Fibroblast of lung (primary cell): ENCODE data around the gene KRTAP23-1. TPM values are rescaled to one million over a fixed set of nuclear protein-coding genes. Genes with fewer than 3 reads are reported as not detected.

Experiments used
- DNase-seq, 2 donors: peaks; one replicate each; pipeline versions ENCODE4 v3.0.0 to v3.0.0-alpha.2; 2010; ENCODE audit warnings: low read depth in 2 of 2
- H2AFZ ChIP-seq: 2 replicates; pipeline ENCODE4 v1.5.1; 2012; ENCODE audit warnings: low read length, control low read depth, inconsistent platforms
- H3K27ac ChIP-seq: 2 replicates; pipeline ENCODE4 v1.5.1; 2011; ENCODE audit warnings: low read length, control low read depth; ENCODE audit not compliant: insufficient read depth
- H3K27me3 ChIP-seq: 2 replicates; pipeline ENCODE4 v1.5.1; 2011; ENCODE audit warnings: mild to moderate bottlenecking, low read length; ENCODE audit not compliant: control insufficient read depth, insufficient read depth
- H3K36me3 ChIP-seq: 2 replicates; pipeline ENCODE4 v1.5.1; 2011; ENCODE audit warnings: low read length; ENCODE audit not compliant: control insufficient read depth, insufficient read depth
- H3K4me1 ChIP-seq: 2 replicates; pipeline ENCODE4 v1.5.1; 2011; ENCODE audit warnings: low read length; ENCODE audit not compliant: control insufficient read depth, insufficient read depth; ENCODE audit errors: extremely low read depth
- H3K4me2 ChIP-seq: 2 replicates; pipeline ENCODE4 v1.5.1; 2011; ENCODE audit warnings: low read length, control low read depth; ENCODE audit not compliant: insufficient read depth; ENCODE audit errors: extremely low read depth
- H3K4me3 ChIP-seq, 4 experiments: fragments of 200-600 bp in 1 of 4; sonication (generic) in 1 of 4; replicated peaks in 1 of 4; 2 replicates each; pipeline ENCODE4 v1.5.1; 2011 to 2016; ENCODE audit warnings: low read length in 4 of 4, low read depth in 3 of 4, mild to moderate bottlenecking in 3 of 4, control low read depth in 2 of 4, inconsistent platforms in 1 of 4, mixed read lengths in 1 of 4; ENCODE audit not compliant: insufficient read depth in 1 of 4; ENCODE audit errors: control extremely low read depth in 1 of 4
- H3K79me2 ChIP-seq: 2 replicates; pipeline ENCODE4 v1.5.1; 2012; ENCODE audit warnings: mild to moderate bottlenecking, low read length, inconsistent platforms; ENCODE audit not compliant: control insufficient read depth, insufficient read depth
- H3K9ac ChIP-seq: 2 replicates; pipeline ENCODE4 v1.5.1; 2011; ENCODE audit warnings: mild to moderate bottlenecking, low read length, control low read depth; ENCODE audit not compliant: insufficient read depth
- H3K9me3 ChIP-seq: 2 replicates; pipeline ENCODE4 v1.5.1; 2012; ENCODE audit warnings: low read depth, low read length; ENCODE audit not compliant: control insufficient read depth, insufficient read depth
- H4K20me1 ChIP-seq: 2 replicates; pipeline ENCODE4 v1.5.1; 2011; ENCODE audit warnings: low read length; ENCODE audit not compliant: control insufficient read depth, insufficient read depth; ENCODE audit errors: extremely low read depth
- EZH2 ChIP-seq: IDR thresholded peaks from 2 replicates; pipeline ENCODE4 v1.5.1; 2012; ENCODE audit warnings: low read length, control low read depth, mild to moderate bottlenecking; ENCODE audit errors: missing control alignments
- polyA plus RNA-seq, 2 donors: library from polyadenylated mRNA; depleted of rRNA in 1 of 2; stranded (reverse) in 1 of 2; unstranded in 1 of 2; fragments of >200 nt; gene quantifications; 2 replicates each; pipeline ENCODE4 v1.2.1, GENCODE V29; 2011 to 2012; ENCODE audit warnings: missing spikeins in 1 of 2
- total RNA-seq: library from RNA; depleted of rRNA; stranded (reverse); fragments of >200 nt; gene quantifications from 2 replicates; pipeline ENCODE4 v1.2.1, GENCODE V29; 2014
- TF ChIP-seq, protein P1 (sequence below), 2 donors: IDR thresholded peaks in 1 of 2; conservative IDR thresholded peaks in 1 of 2; 1 replicate in 1 of 2; 2 replicates in 1 of 2; pipeline ENCODE4 v1.5.1; 2011 to 2012; ENCODE audit warnings: low read length in 2 of 2, control low read depth in 1 of 2, inconsistent platforms in 1 of 2, low read depth in 1 of 2, mild to moderate bottlenecking in 1 of 2

Gene KRTAP23-1
- total and polyA plus RNA-seq, 2 donors (not counting 1 experiment from before 2014, with no cell fraction given), result not detected

DNA sequence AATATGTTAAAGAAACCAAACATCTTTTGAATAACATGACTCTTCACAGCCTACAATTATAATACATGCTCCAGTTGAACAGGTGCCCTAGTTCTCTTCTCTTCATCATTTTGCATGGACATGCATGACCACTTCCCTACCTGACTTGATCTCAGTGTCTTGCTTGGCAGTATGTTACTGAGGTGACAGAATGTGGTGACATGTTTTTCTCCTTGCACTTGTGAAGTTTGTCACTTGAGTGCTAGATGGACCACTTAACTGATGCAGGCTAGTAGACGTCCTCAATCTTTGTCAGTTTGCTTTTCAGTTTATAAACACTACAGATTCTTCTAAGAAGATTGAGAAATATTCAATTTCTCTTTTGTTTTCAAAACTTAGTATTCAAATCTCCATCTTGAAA is 33.8 kb upstream of the KRTAP23-1 start:
- DNase-seq, result no peak
- no peak overlapping the region for H3K9ac ChIP-seq
- H4K20me1 ChIP-seq, result no peaks in the 10 kb centered on the region
- H3K27ac ChIP-seq, result no peak overlapping the region
- H2AFZ ChIP-seq, result no peak overlapping the region
- no peaks in the 10 kb centered on the region for H3K4me1 ChIP-seq
- no peaks in the 10 kb centered on the region for H3K79me2 ChIP-seq
- no peak for TF ChIP-seq EZH2
- TF ChIP-seq, protein P1, sequence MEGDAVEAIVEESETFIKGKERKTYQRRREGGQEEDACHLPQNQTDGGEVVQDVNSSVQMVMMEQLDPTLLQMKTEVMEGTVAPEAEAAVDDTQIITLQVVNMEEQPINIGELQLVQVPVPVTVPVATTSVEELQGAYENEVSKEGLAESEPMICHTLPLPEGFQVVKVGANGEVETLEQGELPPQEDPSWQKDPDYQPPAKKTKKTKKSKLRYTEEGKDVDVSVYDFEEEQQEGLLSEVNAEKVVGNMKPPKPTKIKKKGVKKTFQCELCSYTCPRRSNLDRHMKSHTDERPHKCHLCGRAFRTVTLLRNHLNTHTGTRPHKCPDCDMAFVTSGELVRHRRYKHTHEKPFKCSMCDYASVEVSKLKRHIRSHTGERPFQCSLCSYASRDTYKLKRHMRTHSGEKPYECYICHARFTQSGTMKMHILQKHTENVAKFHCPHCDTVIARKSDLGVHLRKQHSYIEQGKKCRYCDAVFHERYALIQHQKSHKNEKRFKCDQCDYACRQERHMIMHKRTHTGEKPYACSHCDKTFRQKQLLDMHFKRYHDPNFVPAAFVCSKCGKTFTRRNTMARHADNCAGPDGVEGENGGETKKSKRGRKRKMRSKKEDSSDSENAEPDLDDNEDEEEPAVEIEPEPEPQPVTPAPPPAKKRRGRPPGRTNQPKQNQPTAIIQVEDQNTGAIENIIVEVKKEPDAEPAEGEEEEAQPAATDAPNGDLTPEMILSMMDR (conservative IDR thresholded peaks at IDR 0.05 in 1 of 2, IDR thresholded peaks at IDR 0.05 in 1 of 2; ENCODE audit: low read depth in 1 of 2, low read length in 2 of 2), result no peak
- H3K9me3 ChIP-seq, result no peaks in the 10 kb centered on the region
- H3K27me3 ChIP-seq, result no peaks in the 10 kb centered on the region
- H3K36me3 ChIP-seq, result no peaks in the 10 kb centered on the region
- no peak overlapping the region for H3K4me3 ChIP-seq
- no peak overlapping the region for H3K4me2 ChIP-seq

DNA sequence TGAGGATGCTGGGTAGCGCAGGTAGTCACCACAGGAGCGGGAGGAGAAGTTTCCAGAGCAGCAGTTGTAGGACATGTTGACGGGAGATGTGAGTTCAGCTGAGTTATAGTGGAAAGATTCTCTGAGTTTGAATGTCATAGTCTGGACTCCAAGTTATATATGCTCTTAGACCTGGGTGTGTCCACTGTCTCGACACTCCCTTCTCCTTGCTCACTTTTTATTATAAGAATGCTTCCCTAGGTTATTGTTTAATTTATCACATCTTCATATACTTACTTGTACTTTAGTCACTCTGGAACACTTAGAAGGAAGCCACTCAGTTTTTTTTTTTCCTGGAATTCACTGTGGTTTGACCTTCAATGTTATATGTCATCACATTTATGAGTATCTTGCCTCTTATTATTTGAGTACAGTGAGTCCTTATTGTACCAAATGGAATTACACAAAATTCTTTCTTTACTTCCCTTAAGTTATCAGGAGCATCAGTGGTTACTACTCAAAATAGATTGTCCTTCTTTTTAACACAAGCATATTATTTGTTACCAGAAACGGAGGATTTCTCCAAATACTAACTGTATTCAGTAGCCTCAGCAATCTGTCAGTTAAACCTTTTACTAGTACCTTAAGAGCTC is 23.8 kb upstream of the KRTAP23-1 start, which contains the start of gene KRTAP13-2:
Gene KRTAP13-2 (minus strand): TSS at position 133 of the 632 bp plus-strand sequence. CDS start 58 bp downstream, at position 75.
- Histone ChIP-seq H3K36me3 (no peaks in the 10 kb centered on the region), H3K9ac (no peak within 1 kb of the TSS), H2AFZ (no peak within 1 kb of the TSS), H4K20me1 (no peaks in the 10 kb centered on the region), H3K27ac (no peak within 1 kb of the TSS), H3K79me2 (no peaks in the 10 kb centered on the region), H3K4me1 (no peaks in the 10 kb centered on the region), H3K4me3 (no peak within 1 kb of the TSS), H3K4me2 (no peak within 1 kb of the TSS), H3K27me3 (no peaks in the 10 kb centered on the region), H3K9me3 (no peaks in the 10 kb centered on the region)
- no peak for DNase-seq
- no peak for TF ChIP-seq EZH2
- TF ChIP-seq, protein P1 (conservative IDR thresholded peaks at IDR 0.05 in 1 of 2, IDR thresholded peaks at IDR 0.05 in 1 of 2; ENCODE audit: low read depth in 1 of 2, low read length in 2 of 2), result no peak

DNA sequence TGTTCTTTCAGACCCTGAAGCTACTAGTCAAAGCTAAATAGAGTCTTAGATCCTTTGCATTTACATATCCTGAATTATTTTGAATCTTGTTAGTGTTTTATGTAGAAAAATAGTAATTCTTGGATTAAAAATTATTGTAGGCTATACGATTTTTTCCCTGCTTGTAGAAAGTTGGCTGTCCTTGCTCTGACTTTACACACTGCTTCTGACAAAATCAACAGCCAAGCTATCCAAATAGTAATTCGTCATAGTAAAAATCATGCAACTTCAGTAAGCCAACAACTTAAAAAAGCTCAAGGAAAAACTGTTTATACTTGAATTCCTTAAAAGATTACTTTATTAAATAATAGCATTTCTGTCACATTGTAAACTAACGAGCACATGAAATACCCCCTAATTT is 7.5 kb upstream of the KRTAP23-1 start:
- Histone ChIP-seq H3K9me3 (no peaks in the 10 kb centered on the region), H3K4me1 (no peaks in the 10 kb centered on the region), H3K4me3 (no peak overlapping the region), H3K4me2 (no peak overlapping the region), H2AFZ (no peak overlapping the region), H3K79me2 (no peaks in the 10 kb centered on the region), H4K20me1 (no peaks in the 10 kb centered on the region), H3K27ac (no peak overlapping the region), H3K27me3 (no peaks in the 10 kb centered on the region), H3K36me3 (no peaks in the 10 kb centered on the region), H3K9ac (no peak overlapping the region)
- no peak for TF ChIP-seq EZH2
- TF ChIP-seq, protein P1 (conservative IDR thresholded peaks at IDR 0.05 in 1 of 2, IDR thresholded peaks at IDR 0.05 in 1 of 2; ENCODE audit: low read depth in 1 of 2, low read length in 2 of 2), result no peak
- no peak for DNase-seq
